Activated CD4-positive, alpha-beta memory T cell treated with anti-CD3 and anti-CD28 coated beads for 36 hours (primary cell): ENCODE data around the gene UVSSA. TPM values are rescaled to one million over a fixed set of nuclear protein-coding genes. Genes with fewer than 3 reads are reported as not detected.

ENCODE experiments used
- CTCF ChIA-PET: fragments of 350-600 bp; sonication (Branson Sonifier 250); formaldehyde crosslinking; loops from one replicate; lab custom pipeline; 2021; ENCODE audit warnings: antibody characterized with exemption, inconsistent platforms; lab: Charles Lee
- POLR2A ChIA-PET: fragments of 350-600 bp; sonication (Branson Sonifier 250); formaldehyde crosslinking; loops from one replicate; lab custom pipeline; 2021; ENCODE audit warnings: antibody characterized with exemption; lab: Charles Lee
- DNase-seq: peaks from one replicate; pipeline ENCODE4 v3.0.0-alpha.2; 2020
- H3K27ac Mint-ChIP-seq: one replicate; pipeline ENCODE4 v1.8.0; 2021; ENCODE audit warnings: mixed read lengths
- H3K27me3 Mint-ChIP-seq: one replicate; pipeline ENCODE4 v1.8.0; 2021; ENCODE audit warnings: mixed read lengths
- H3K36me3 Mint-ChIP-seq: one replicate; pipeline ENCODE4 v1.8.0; 2021; ENCODE audit warnings: mixed read lengths
- H3K4me1 Mint-ChIP-seq: one replicate; pipeline ENCODE4 v1.8.0; 2021; ENCODE audit warnings: low read depth, mixed read lengths
- H3K4me3 Mint-ChIP-seq: one replicate; pipeline ENCODE4 v1.8.0; 2021; ENCODE audit warnings: mild to moderate bottlenecking, mixed read lengths
- H3K9me3 Mint-ChIP-seq: one replicate; pipeline ENCODE4 v1.8.0; 2021; ENCODE audit warnings: mixed read lengths
- intact Hi-C: fragments of 100-400 bp; cut with micrococcal nuclease; formaldehyde crosslinking; loops from one replicate; pipeline ENCODE4 v1.15.1; 2023
- total RNA-seq, 2 experiments: library from RNA; stranded (reverse); gene quantifications; one replicate each; pipeline ENCODE4 v1.2.3, GENCODE V29; 2021

UVSSA gene
- total RNA-seq, 2 experiments from 2014 or later, result 20.2 to 21.5 TPM

DNA sequence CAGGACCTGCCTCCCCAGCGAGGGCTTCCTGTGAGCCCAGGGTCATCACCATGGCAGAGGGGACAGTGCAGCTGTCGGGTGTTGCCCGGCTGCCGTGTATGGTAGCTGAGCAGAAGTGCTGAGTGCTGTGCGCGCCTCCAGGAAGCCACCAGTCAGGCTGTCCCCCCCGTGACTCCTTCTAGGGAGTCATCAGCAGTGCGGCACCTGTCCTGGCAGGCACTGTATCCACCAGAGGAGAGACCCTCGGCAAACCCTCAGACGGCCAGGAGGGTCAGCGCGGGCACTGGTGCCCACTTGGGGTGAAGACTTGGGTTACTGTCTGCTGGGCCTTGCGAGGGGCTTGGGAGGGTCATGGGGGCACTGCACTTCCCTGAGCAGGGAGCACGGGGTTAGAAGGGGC lies 8.4 kb downstream of the UVSSA start:
- no peaks in the 10 kb centered on the region for H3K27me3 Mint-ChIP-seq
- peaks cover 3% of the 10 kb centered on the region for H3K36me3 Mint-ChIP-seq
- peaks cover 8% of the 10 kb centered on the region for H3K4me1 Mint-ChIP-seq
- ChIA-PET CTCF (interaction anchor here (0.7 to 2.7 kb wide), 7 partner anchors 8 to 274 kb away, joined by 3 to 9 read pairs (median 6); partner anchors contain the start of genes MAEA and UVSSA), POLR2A (no interaction called here)
- no peaks in the 10 kb centered on the region for H3K9me3 Mint-ChIP-seq
- no peak overlapping the region for H3K4me3 Mint-ChIP-seq
- intact Hi-C loops, result no loop called here
- H3K27ac Mint-ChIP-seq, result no peak overlapping the region
- no peak for DNase-seq

DNA sequence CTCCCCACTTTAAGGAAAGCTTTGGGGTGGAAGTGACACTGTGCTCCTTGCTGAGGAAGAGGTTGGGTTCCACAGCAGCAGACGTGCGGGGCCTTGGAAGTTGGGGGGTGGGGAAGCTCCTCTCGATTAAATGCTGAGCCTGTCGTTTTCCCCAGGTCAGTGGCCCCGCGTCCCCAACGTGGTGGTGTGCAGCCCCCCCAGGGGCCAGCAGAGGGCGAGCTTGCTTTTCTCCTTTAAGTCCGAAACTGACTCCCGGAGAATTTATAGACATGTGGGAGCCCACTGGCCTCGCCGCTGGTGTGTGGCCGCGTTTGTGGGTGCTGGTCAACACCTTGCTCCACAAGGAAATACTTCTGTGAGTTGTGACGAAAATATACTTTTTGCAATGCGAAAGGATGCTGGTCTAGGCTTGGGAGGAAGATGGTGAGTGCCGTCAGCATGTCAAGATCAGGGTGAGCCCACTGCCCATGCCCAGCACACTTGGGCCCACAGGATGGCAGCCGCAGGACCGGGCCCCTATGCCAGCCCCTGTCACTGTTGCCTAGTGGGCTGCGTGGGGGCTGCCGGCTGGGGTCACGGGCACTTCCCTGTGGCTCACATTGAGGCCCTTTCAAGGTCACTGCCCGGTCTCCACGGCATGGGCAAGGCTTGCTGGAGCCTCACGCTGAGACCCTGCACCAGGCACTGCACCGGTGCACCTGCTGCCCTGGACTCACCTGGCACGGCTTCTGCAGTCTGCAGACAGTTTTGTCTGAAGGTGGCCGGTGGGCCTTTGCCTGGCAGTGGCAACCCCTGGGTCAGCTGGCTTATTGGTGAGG lies 9.4 kb downstream of the UVSSA start:
- H3K36me3 Mint-ChIP-seq, result peaks cover 3% of the 10 kb centered on the region
- no peaks in the 10 kb centered on the region for H3K27me3 Mint-ChIP-seq
- no peak overlapping the region for H3K27ac Mint-ChIP-seq
- intact Hi-C loops, result loop anchor here (1.0 kb wide), 1 partner anchor 273 kb away; no protein-coding TSS in a partner anchor
- DNase-seq, result peak; percentile 51
- no peaks in the 10 kb centered on the region for H3K9me3 Mint-ChIP-seq
- ChIA-PET CTCF (interaction anchor here (0.7 to 2.7 kb wide), 10 partner anchors 9 to 273 kb away, joined by 3 to 9 read pairs (median 4); partner anchors contain the start of genes MAEA and UVSSA), POLR2A (no interaction called here)
- peaks cover 7% of the 10 kb centered on the region for H3K4me1 Mint-ChIP-seq
- H3K4me3 Mint-ChIP-seq, result no peak overlapping the region

DNA sequence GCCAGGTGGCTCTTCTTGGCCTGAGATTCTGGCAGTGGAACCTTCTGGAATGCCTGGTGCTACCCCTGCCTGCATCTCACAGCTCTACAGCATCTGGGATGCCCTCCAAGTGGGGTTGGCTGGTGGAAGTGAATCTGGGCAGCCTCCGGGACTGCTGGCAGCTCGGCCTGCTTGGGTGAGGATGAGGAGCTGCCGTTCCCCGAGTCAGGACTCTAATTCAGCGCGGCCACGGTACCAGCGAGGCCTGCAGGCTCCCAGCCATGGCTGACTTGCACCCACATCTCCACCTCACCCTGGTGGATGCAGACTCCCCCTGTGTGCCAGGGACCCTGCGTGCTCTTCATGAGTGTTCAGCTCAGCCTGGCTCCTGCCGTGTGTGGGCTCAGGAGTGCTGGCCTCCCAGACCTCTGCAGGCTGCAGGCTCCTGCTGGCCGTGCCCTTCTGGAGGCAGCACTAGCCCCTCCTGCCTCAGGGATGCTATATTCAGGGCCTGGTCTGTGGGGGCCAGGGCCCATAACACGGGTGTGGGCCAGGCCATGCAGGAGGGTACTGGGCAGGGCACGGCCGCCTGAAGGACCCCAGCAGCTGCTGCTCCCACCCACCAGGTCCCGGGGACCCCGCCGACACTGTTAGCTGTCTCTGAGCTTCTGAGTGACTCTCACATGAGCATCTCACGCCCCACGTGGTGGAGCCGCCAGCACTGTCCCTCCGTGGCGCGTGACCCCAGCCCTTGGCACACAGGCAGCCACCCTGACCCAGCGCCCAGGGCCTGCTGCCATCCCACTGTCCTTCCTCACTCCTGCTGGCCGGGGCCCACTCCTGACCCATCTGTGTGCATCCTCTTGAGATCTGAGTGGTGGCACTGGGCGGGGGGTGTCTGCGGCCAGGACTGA lies 10.6 kb downstream of the UVSSA start:
- POLR2A ChIA-PET, result no interaction called here
- Mint-ChIP-seq H3K4me1 (no peaks in the 10 kb centered on the region), H3K27ac (no peak overlapping the region), H3K4me3 (no peak overlapping the region), H3K9me3 (no peaks in the 10 kb centered on the region), H3K36me3 (peaks cover 3% of the 10 kb centered on the region), H3K27me3 (no peaks in the 10 kb centered on the region)
- DNase-seq, result no peak
- CTCF ChIA-PET, result interaction anchor here (1.8 kb wide), 1 partner anchor 11 kb away, joined by 6 read pairs; the partner anchor contains the start of gene UVSSA
- intact Hi-C loops, result no loop called here

DNA sequence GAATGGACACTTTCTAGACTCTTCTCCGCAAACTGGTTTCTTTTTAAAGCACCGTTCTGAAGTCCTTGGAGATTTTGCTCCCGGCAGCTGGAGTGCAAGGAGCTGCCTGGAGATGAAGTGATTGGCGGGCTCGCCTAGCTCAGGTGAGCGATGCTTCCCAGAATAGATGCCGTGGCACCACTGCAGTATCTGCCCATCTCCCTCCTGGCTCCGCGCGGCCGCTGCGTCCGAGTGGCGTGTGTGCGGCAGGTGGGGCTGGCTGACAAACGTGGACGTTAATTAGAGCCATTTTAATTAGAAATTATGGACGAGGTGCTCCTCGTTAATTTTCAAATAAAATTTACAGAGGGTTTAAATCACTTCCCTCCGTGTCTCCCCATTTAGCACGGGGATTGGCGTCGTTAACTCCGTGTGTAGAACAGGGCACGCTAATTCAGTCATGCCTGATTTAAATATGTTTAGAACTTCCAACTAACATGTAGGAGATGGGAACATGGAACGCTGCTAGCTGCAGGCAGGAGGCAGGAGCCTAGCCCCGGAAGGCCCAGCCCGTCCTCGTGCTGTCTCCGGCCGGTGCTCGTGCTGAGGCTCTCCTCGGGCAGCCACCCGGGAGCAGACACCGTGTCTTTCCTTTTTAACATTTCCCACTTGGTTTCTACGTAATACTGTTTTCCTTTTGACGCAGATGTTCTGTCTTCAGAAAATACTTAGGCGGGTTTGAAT lies 11.6 kb downstream of the UVSSA start:
- intact Hi-C loops, result no loop called here
- DNase-seq, result no peak
- H3K36me3 Mint-ChIP-seq, result peaks cover 3% of the 10 kb centered on the region
- H3K4me3 Mint-ChIP-seq, result no peak overlapping the region
- H3K27me3 Mint-ChIP-seq, result no peaks in the 10 kb centered on the region
- no peaks in the 10 kb centered on the region for H3K4me1 Mint-ChIP-seq
- POLR2A ChIA-PET, result no interaction called here
- H3K27ac Mint-ChIP-seq, result no peak overlapping the region
- no peaks in the 10 kb centered on the region for H3K9me3 Mint-ChIP-seq
- CTCF ChIA-PET, result no interaction called here

DNA sequence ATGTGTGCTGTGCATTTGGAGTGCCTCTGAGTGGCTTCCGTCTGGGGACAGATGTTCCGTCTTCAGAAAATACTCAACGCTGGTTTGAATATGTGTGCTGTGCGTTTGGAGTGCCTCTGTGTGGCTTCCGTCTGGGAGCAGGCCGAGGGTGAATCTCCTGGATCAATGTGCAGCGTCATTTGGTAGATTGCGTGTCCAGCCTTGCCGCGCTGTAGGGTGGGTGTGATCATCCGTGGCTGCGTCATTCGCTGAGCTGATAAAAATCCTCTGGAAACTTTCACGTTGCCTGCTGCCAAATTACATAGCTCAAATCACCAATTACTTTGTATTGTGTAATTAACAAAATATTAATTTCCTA lies 12.1 kb downstream of the UVSSA start:
- Mint-ChIP-seq H3K36me3 (peaks cover 3% of the 10 kb centered on the region), H3K27me3 (no peaks in the 10 kb centered on the region), H3K4me3 (no peak overlapping the region), H3K27ac (no peak overlapping the region), H3K9me3 (no peaks in the 10 kb centered on the region), H3K4me1 (no peaks in the 10 kb centered on the region)
- DNase-seq, result no peak
- ChIA-PET CTCF (no interaction called here), POLR2A (no interaction called here)
- intact Hi-C loops, result no loop called here

DNA sequence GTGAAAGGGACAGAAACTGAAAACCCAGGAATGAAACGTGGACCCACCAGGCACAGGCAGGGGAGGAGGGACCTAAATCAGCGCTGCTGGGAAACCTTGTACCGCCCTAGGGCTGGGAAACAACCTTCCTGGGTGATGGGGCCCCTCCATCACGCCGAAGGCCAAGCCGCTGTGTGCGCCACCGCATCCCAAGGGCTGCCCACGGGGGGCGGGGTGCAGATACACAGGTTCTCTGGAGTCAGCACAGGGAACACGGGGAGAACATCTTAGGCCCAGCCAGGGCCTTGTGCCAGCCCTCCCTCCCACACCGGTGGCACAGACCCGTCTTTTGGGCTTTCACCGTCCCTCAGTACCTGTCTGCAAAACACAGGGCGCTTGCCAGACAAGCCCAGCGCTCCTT lies 13.0 kb downstream of the UVSSA start:
- CTCF ChIA-PET, result interaction anchor here (0.9 kb wide), 1 partner anchor 13 kb away, joined by 3 read pairs; the partner anchor contains the start of gene UVSSA
- DNase-seq, result no peak
- POLR2A ChIA-PET, result no interaction called here
- no peak overlapping the region for H3K27ac Mint-ChIP-seq
- intact Hi-C loops, result no loop called here
- H3K9me3 Mint-ChIP-seq, result no peaks in the 10 kb centered on the region
- peaks cover 3% of the 10 kb centered on the region for H3K36me3 Mint-ChIP-seq
- H3K27me3 Mint-ChIP-seq, result no peaks in the 10 kb centered on the region
- no peaks in the 10 kb centered on the region for H3K4me1 Mint-ChIP-seq
- H3K4me3 Mint-ChIP-seq, result no peak overlapping the region

DNA sequence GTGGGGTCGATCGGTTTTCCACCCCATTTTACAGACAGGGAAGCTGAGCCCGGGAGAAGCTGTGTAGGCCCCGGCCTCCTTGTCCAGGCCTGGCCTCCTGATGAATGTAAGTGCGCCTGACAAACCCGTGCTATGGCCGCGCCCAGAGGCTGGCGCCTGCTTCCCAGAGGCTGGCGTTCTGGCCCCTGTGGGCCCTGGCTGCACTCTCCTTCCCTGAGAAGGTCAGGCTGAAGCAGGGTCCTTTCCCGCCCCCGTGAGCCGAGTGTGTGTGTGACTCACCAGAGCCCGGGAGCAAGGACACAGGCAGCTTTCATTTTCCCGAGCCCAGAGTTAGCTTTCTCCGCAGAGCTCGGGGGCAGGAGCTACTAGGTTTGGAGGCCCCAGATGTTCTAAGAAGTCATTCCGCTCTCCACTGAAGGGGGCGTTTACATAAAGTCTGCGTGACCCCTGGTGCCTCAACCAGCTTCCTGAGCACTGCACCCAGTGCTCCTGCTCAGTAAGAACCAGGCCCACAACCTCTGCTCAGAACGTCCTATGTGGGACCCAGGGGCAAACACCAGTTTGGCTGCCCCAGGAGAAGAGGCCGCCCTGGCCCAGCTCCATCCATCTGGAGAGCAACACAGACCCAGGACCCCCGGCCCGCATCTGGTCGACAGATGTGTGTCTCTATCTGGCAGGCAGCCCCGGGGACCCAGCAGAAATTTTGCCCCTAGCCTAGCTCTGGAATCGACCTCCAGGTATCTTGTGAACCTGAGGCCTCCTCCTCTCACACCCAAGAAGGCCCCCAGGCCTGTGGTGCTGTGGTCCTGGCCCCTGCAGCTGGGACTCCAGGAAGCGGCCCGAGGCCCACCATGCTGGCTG lies 13.6 kb downstream of the UVSSA start:
- H3K27me3 Mint-ChIP-seq, result no peaks in the 10 kb centered on the region
- H3K4me1 Mint-ChIP-seq, result no peaks in the 10 kb centered on the region
- no peak for DNase-seq
- ChIA-PET POLR2A (no interaction called here), CTCF (interaction anchor here (0.9 kb wide), 1 partner anchor 14 kb away, joined by 3 read pairs; the partner anchor contains the start of gene UVSSA)
- peaks cover 3% of the 10 kb centered on the region for H3K36me3 Mint-ChIP-seq
- intact Hi-C loops, result no loop called here
- H3K27ac Mint-ChIP-seq, result no peak overlapping the region
- H3K9me3 Mint-ChIP-seq, result no peaks in the 10 kb centered on the region
- no peak overlapping the region for H3K4me3 Mint-ChIP-seq

DNA sequence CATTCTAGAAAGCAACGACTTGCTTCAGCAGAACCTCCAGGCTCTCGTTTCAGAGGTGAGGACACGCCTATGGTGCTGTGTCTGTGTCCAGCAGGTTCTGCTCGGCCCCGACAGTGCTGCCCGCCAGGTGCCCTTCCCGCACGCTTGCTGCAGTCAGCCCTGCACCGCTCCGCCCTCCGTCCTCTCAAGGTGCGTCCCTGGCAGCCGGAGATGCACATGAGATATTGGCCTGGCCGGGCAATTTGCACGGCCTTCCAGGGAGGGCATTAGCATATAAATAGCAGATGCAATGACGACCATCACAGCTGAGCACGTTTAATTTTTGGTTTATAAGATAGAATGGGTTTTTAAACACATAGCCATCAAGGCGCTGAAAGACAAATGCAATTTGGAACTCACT lies 14.4 kb downstream of the UVSSA start:
- H3K9me3 Mint-ChIP-seq, result no peaks in the 10 kb centered on the region
- CTCF ChIA-PET, result no interaction called here

DNA sequence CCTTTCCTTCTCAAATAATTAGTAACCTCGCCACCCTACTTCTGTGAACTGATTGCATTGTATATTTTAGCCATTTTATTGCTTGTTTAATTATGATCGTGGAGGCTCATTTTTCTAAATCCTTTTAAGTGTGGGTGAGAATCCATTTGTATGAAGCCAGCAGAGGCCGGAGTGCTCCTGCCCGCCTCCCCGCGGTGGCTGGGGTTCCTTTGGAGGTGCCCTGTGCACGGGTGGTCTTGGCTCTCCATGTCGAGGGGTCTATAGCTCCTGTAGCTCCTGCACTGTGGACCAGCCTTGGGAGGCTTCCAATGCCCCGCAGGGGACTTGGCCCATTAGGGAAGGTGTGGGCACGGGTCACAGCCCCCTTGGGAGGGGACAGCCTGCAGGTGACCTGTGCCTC lies 15.0 kb downstream of the UVSSA start:
- no peak overlapping the region for H3K27ac Mint-ChIP-seq
- no peaks in the 10 kb centered on the region for H3K4me1 Mint-ChIP-seq
- no peak for DNase-seq
- H3K27me3 Mint-ChIP-seq, result no peaks in the 10 kb centered on the region
- no peaks in the 10 kb centered on the region for H3K36me3 Mint-ChIP-seq
- POLR2A ChIA-PET, result no interaction called here
- no peak overlapping the region for H3K4me3 Mint-ChIP-seq
- intact Hi-C loops, result no loop called here
- CTCF ChIA-PET, result no interaction called here
- no peaks in the 10 kb centered on the region for H3K9me3 Mint-ChIP-seq

More for the DNA sequence above, 14.4 kb downstream of the UVSSA start:
- intact Hi-C loops, result no loop called here
- no peaks in the 10 kb centered on the region for H3K4me1 Mint-ChIP-seq
- DNase-seq, result no peak
- peaks cover under 1% of the 10 kb centered on the region for H3K36me3 Mint-ChIP-seq
- POLR2A ChIA-PET, result no interaction called here
- no peaks in the 10 kb centered on the region for H3K27me3 Mint-ChIP-seq
- H3K4me3 Mint-ChIP-seq, result no peak overlapping the region
- H3K27ac Mint-ChIP-seq, result no peak overlapping the region

DNA sequence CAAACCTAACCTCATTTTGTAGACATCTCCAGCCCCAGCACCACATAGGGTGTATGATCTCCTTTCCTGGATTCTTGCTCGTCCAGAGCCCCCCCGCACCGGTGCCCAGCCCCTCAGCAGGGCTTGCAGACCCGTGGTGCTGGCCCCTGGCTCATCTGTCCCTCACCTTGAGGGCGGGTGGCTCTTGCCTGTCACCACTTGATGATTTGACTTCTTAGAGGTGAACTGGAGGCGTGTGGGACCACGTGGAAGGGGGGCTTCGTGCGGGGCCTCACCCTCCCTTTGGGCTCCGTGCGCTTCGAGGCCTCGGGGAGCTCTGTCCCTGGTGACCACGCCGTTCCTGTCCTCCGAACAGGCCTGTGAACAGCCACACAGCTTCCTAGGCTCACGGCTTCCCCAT lies 15.5 kb downstream of the UVSSA start:
- Mint-ChIP-seq H3K36me3 (no peaks in the 10 kb centered on the region), H3K4me1 (no peaks in the 10 kb centered on the region), H3K27me3 (no peaks in the 10 kb centered on the region), H3K27ac (no peak overlapping the region), H3K9me3 (no peaks in the 10 kb centered on the region), H3K4me3 (no peak overlapping the region)
- intact Hi-C loops, result no loop called here
- POLR2A ChIA-PET, result no interaction called here
- no peak for DNase-seq
- CTCF ChIA-PET, result no interaction called here

DNA sequence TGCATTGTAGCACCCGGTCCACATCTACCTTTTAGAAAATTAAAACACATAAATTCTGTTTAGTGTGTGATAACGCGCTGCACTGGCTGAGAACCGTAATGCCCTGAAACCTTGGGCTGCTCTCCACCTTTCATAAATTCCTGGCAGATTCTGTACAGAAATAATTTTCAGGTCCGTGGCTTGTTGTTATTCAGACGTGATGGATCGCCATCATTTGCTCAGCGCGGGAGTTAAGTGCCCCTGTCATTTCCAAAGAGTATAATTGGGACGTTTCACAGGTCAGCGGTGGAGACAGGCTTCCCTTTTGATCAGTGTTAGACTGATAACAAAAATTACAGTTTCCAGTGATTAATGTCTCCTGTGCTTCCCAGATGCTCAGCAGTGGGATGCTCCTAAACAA lies 16.5 kb downstream of the UVSSA start:
- intact Hi-C loops, result no loop called here
- Mint-ChIP-seq H3K4me3 (no peak overlapping the region), H3K4me1 (no peaks in the 10 kb centered on the region), H3K9me3 (no peaks in the 10 kb centered on the region), H3K36me3 (no peaks in the 10 kb centered on the region), H3K27me3 (no peaks in the 10 kb centered on the region), H3K27ac (no peak overlapping the region)
- CTCF ChIA-PET, result no interaction called here
- no peak for DNase-seq
- POLR2A ChIA-PET, result no interaction called here
